Naive thymus-derived CD4-positive, alpha-beta T cell (primary cell): ENCODE results near the gene CBFA2T2. TPM values are rescaled to one million over a fixed set of nuclear protein-coding genes. Genes with fewer than 3 reads are reported as not detected.
"Not testable (repeated sequence)": the region's sequence is repeated elsewhere in the genome, so short reads cannot be mapped to it uniquely, and the experiment has no call there.

Source experiments
- ATAC-seq: fragments of 150-1000 bp; cut with Tn5 transposase; 2 replicates; pipeline ENCODE4 v1.10.0; 2021; ENCODE audit warnings: mild to moderate bottlenecking, moderate library complexity
- CTCF ChIA-PET: fragments of 350-600 bp; sonication (Branson Sonifier 250); formaldehyde crosslinking; loops from one replicate; lab custom pipeline; 2021; ENCODE audit warnings: antibody characterized with exemption; lab: Charles Lee
- POLR2A ChIA-PET: fragments of 350-600 bp; sonication (Branson Sonifier 250); formaldehyde crosslinking; loops from one replicate; lab custom pipeline; 2021; ENCODE audit warnings: antibody characterized with exemption, inconsistent platforms; lab: Charles Lee
- DNase-seq, 9 donors: peaks; one replicate each; pipeline versions ENCODE4 v3.0.0 to v3.0.0-alpha.2; 2020 to 2022; ENCODE audit warnings: mixed read lengths in 1 of 9
- H3K27ac ChIP-seq: one replicate; pipeline ENCODE4 v1.7.0; 2013; ENCODE audit warnings: mild to moderate bottlenecking, low read depth, low read length, moderate library complexity
- H3K27me3 ChIP-seq, 2 donors: one replicate each; pipeline ENCODE4 v1.7.0; 2013; ENCODE audit warnings: low read length in 2 of 2, mild to moderate bottlenecking in 2 of 2, moderate library complexity in 2 of 2; ENCODE audit not compliant: control insufficient read depth in 2 of 2, insufficient read depth in 2 of 2
- H3K36me3 ChIP-seq, 3 experiments: 1 replicate in 2 of 3; 2 replicates in 1 of 3; pipeline ENCODE4 v1.7.0; 2013; ENCODE audit warnings: low read length in 3 of 3, mild to moderate bottlenecking in 3 of 3, moderate library complexity in 1 of 3; ENCODE audit not compliant: insufficient read depth in 3 of 3, control insufficient read depth in 2 of 3
- H3K4me1 ChIP-seq, 2 donors: one replicate each; pipeline ENCODE4 v1.7.0; 2013; ENCODE audit warnings: low read length in 2 of 2, mild to moderate bottlenecking in 2 of 2, moderate library complexity in 1 of 2; ENCODE audit not compliant: control insufficient read depth in 2 of 2, insufficient read depth in 2 of 2
- H3K4me3 ChIP-seq: 2 replicates; pipeline ENCODE4 v1.7.0; 2013; ENCODE audit warnings: mild to moderate bottlenecking, low read length
- H3K9me3 ChIP-seq, 3 experiments: 1 replicate in 2 of 3; 2 replicates in 1 of 3; pipeline ENCODE4 v1.7.0; 2013; ENCODE audit warnings: low read length in 3 of 3; ENCODE audit not compliant: control insufficient read depth in 2 of 3
- H3K27ac Mint-ChIP-seq, 9 donors: one replicate each; pipeline ENCODE4 v1.8.0; 2020 to 2022; ENCODE audit warnings: mixed read lengths in 9 of 9, mild to moderate bottlenecking in 8 of 9, moderate library complexity in 5 of 9, inconsistent platforms in 2 of 9
- H3K27me3 Mint-ChIP-seq, 5 donors: one replicate each; pipeline ENCODE4 v1.8.0; 2021 to 2022; ENCODE audit warnings: mixed read lengths in 5 of 5, mild to moderate bottlenecking in 1 of 5
- H3K36me3 Mint-ChIP-seq, 5 donors: one replicate each; pipeline ENCODE4 v1.8.0; 2020 to 2022; ENCODE audit warnings: mixed read lengths in 5 of 5, mild to moderate bottlenecking in 3 of 5, inconsistent platforms in 1 of 5
- H3K4me1 Mint-ChIP-seq, 7 donors: one replicate each; pipeline ENCODE4 v1.8.0; 2020 to 2022; ENCODE audit warnings: mixed read lengths in 7 of 7, mild to moderate bottlenecking in 3 of 7, inconsistent platforms in 1 of 7
- H3K4me3 Mint-ChIP-seq, 10 donors: one replicate each; pipeline ENCODE4 v1.8.0; 2020 to 2022; ENCODE audit warnings: mild to moderate bottlenecking in 10 of 10, mixed read lengths in 10 of 10, moderate library complexity in 6 of 10, inconsistent platforms in 2 of 10
- H3K9me3 Mint-ChIP-seq, 11 donors: one replicate each; pipeline ENCODE4 v1.8.0; 2020 to 2022; ENCODE audit warnings: mixed read lengths in 11 of 11, mild to moderate bottlenecking in 4 of 11, inconsistent platforms in 1 of 11, moderate library complexity in 1 of 11
- intact Hi-C, 2 donors: fragments of 100-400 bp; cut with micrococcal nuclease; formaldehyde crosslinking; loops; one replicate each; pipeline ENCODE4 v1.15.1; 2023
- polyA plus RNA-seq, 2 donors: library from polyadenylated mRNA; unstranded; fragments of 300-500 nt; fragmentation: Illumina TruSeq; gene quantifications; one replicate each; pipeline ENCODE4 v1.2.3, GENCODE V29; 2021
- total RNA-seq, 6 experiments: library from RNA in 5 of 6; stranded (reverse) in 5 of 6; gene quantifications; 1 replicate in 5 of 6; 2 replicates in 1 of 6; pipeline ENCODE4 v1.2.3 and lab custom pipeline; 2021 to 2026

CBFA2T2 gene
- total and polyA plus RNA-seq, 7 experiments from 2014 or later, result 13.5 to 37.8 (median 26.8) TPM

- H3K4me3 Mint-ChIP-seq, H3K9me3 ChIP-seq, H3K9me3 Mint-ChIP-seq, H3K27ac ChIP-seq, H3K27me3 ChIP-seq, intact Hi-C loops, ATAC-seq, H3K27me3 Mint-ChIP-seq, H3K4me3 ChIP-seq, H3K4me1 Mint-ChIP-seq, DNase-seq: not testable (repeated sequence)
- ChIA-PET CTCF (interaction anchor here (0.6 kb wide), 1 partner anchor 181 kb away, joined by 4 read pairs; no protein-coding TSS in a partner anchor), POLR2A (interaction anchor here (0.6 kb wide), 1 partner anchor 345 kb away, joined by 3 read pairs; no protein-coding TSS in a partner anchor)
- H3K36me3 ChIP-seq, result peaks cover 0 to 24% (median 0%) of the 10 kb centered on the region in 3 experiments
- Mint-ChIP-seq H3K27ac (peak overlapping the region in 2 of 9 donors; percentile 17 to 74), H3K36me3 (peaks cover 0 to 16% (median 6%) of the 10 kb centered on the region in 5 donors)
- peaks cover 0 to 14% of the 10 kb centered on the region in 2 donors for H3K4me1 ChIP-seq
These were observed 157.2 kb downstream of the CBFA2T2 start for GRCh38 chr20:33646959-33647602.

- H3K27ac Mint-ChIP-seq, result peak overlapping the region in 5 of 9 donors; percentile 51 to 81 (median 74)
- no peaks in the 10 kb centered on the region for H3K9me3 Mint-ChIP-seq
- no peak overlapping the region for H3K4me3 Mint-ChIP-seq
- H3K4me1 ChIP-seq, result peaks cover 0 to 14% of the 10 kb centered on the region in 2 donors
- H3K27me3 Mint-ChIP-seq, result no peaks in the 10 kb centered on the region
- peaks cover 0 to 16% (median 6%) of the 10 kb centered on the region in 5 donors for H3K36me3 Mint-ChIP-seq
- no peak for DNase-seq
- H3K36me3 ChIP-seq, result peaks cover 0 to 20% (median 0%) of the 10 kb centered on the region in 3 experiments
- H3K9me3 ChIP-seq, result no peaks in the 10 kb centered on the region
- H3K4me3 ChIP-seq, result no peak overlapping the region
- intact Hi-C loops, result no loop called here
- H3K4me1 Mint-ChIP-seq, result peaks cover 0 to 7% (median 0%) of the 10 kb centered on the region in 7 donors
- ChIA-PET CTCF (interaction anchor here (1.1 kb wide), 1 partner anchor 20 kb away, joined by 3 read pairs; no protein-coding TSS in a partner anchor), POLR2A (interaction anchor here (0.6 kb wide), 2 partner anchors 33 to 345 kb away, joined by 3 read pairs; no protein-coding TSS in a partner anchor)
- no peak overlapping the region for H3K27ac ChIP-seq
- ATAC-seq, result no peak
- H3K27me3 ChIP-seq, result no peaks in the 10 kb centered on the region
These were observed 157.9 kb downstream of the CBFA2T2 start for GRCh38 chr20:33647603-33648395.

- CTCF ChIA-PET, result interaction anchor here (0.6 to 1.1 kb wide), 3 partner anchors 17 to 263 kb away, joined by 3 to 6 read pairs (median 3); no protein-coding TSS in a partner anchor
- H3K36me3 Mint-ChIP-seq, result peaks cover 0 to 16% (median 6%) of the 10 kb centered on the region in 5 donors
- Histone ChIP-seq H3K27me3 (no peaks in the 10 kb centered on the region), H3K4me3 (no peak overlapping the region), H3K9me3 (no peaks in the 10 kb centered on the region), H3K36me3 (peaks cover 0 to 20% (median 0%) of the 10 kb centered on the region in 3 experiments), H3K27ac (no peak overlapping the region), H3K4me1 (peaks cover 0 to 14% of the 10 kb centered on the region in 2 donors)
- no peaks in the 10 kb centered on the region for H3K9me3 Mint-ChIP-seq
- ATAC-seq, result no peak
- no peaks in the 10 kb centered on the region for H3K27me3 Mint-ChIP-seq
- H3K4me1 Mint-ChIP-seq, result peaks cover 0 to 9% (median 5%) of the 10 kb centered on the region in 7 donors
- POLR2A ChIA-PET, result interaction anchor here (0.6 kb wide), 1 partner anchor 32 kb away, joined by 3 read pairs; no protein-coding TSS in a partner anchor
- no peak for DNase-seq
- H3K4me3 Mint-ChIP-seq, result no peak overlapping the region
- H3K27ac Mint-ChIP-seq, result peak overlapping the region in 4 of 9 donors; percentile 1 to 56 (median 10)
- intact Hi-C loops, result no loop called here
These were observed 158.6 kb downstream of the CBFA2T2 start for GRCh38 chr20:33648396-33649004.

GRCh38 chr20:33649201-33649681 lies 159.3 kb downstream of the CBFA2T2 start:
- H3K4me1 ChIP-seq, result peaks cover 0 to 14% of the 10 kb centered on the region in 2 donors
- H3K27ac ChIP-seq, result no peak overlapping the region
- H3K27ac Mint-ChIP-seq, result peak overlapping the region in 4 of 9 donors; percentile 8 to 65 (median 50)
- H3K36me3 ChIP-seq, result peaks cover 0 to 15% (median 0%) of the 10 kb centered on the region in 3 experiments
- H3K36me3 Mint-ChIP-seq, result peaks cover 0 to 16% (median 6%) of the 10 kb centered on the region in 5 donors
- no peaks in the 10 kb centered on the region for H3K27me3 Mint-ChIP-seq
- H3K4me1 Mint-ChIP-seq, result peaks cover 0 to 10% (median 6%) of the 10 kb centered on the region in 7 donors
- ATAC-seq, result no peak
- intact Hi-C loops, result no loop called here
- no peaks in the 10 kb centered on the region for H3K27me3 ChIP-seq
- POLR2A ChIA-PET, result interaction anchor here (0.6 kb wide), 1 partner anchor 146 kb away, joined by 4 read pairs; no protein-coding TSS in a partner anchor
- no peak overlapping the region for H3K4me3 ChIP-seq
- H3K9me3 Mint-ChIP-seq, result no peaks in the 10 kb centered on the region
- H3K4me3 Mint-ChIP-seq, result no peak overlapping the region
- H3K9me3 ChIP-seq, result no peaks in the 10 kb centered on the region
- no peak for DNase-seq
- CTCF ChIA-PET, result interaction anchor here (0.6 to 1.1 kb wide), 3 partner anchors 18 to 263 kb away, joined by 3 to 6 read pairs (median 3); no protein-coding TSS in a partner anchor

- H3K27ac Mint-ChIP-seq, result peak overlapping the region in 2 of 9 donors; percentile 32 to 36
These were observed 160.3 kb downstream of the CBFA2T2 start for GRCh38 chr20:33650111-33650752.

More at GRCh38 chr20:33650111-33650752, 160.3 kb downstream of the CBFA2T2 start:
- H3K4me3 Mint-ChIP-seq, result no peak overlapping the region
- no peaks in the 10 kb centered on the region for H3K27me3 ChIP-seq
- intact Hi-C loops, result no loop called here
- peaks cover 0 to 5% (median 0%) of the 10 kb centered on the region in 3 experiments for H3K36me3 ChIP-seq
- no peak for DNase-seq
- POLR2A ChIA-PET, result no interaction called here
- CTCF ChIA-PET, result no interaction called here
- no peak overlapping the region for H3K4me3 ChIP-seq
- no peak overlapping the region for H3K27ac ChIP-seq
- ATAC-seq, result no peak
- H3K9me3 ChIP-seq, result no peaks in the 10 kb centered on the region
- H3K36me3 Mint-ChIP-seq, result peaks cover 0 to 8% (median 5%) of the 10 kb centered on the region in 5 donors
- peaks cover 0 to 14% of the 10 kb centered on the region in 2 donors for H3K4me1 ChIP-seq
- H3K9me3 Mint-ChIP-seq, result no peaks in the 10 kb centered on the region
- H3K4me1 Mint-ChIP-seq, result peaks cover 0 to 12% (median 6%) of the 10 kb centered on the region in 7 donors
- H3K27me3 Mint-ChIP-seq, result no peaks in the 10 kb centered on the region
